HFFc6 (cell line): Measurements from ENCODE around the gene STK38L. TPM values are rescaled to one million over a fixed set of nuclear protein-coding genes. Genes with fewer than 3 reads are reported as not detected.

Experiments
- DNase-seq: peaks from one replicate; pipeline ENCODE4 v3.0.0-alpha.2; 2018
- H3K27ac Mint-ChIP-seq: 2 replicates; pipeline ENCODE4 v1.8.0; 2020; ENCODE audit warnings: mild to moderate bottlenecking, mixed read lengths
- H3K27me3 Mint-ChIP-seq: 2 replicates; pipeline ENCODE4 v1.8.0; 2021; ENCODE audit warnings: mild to moderate bottlenecking, moderate library complexity, mixed read lengths; ENCODE audit not compliant: insufficient read depth
- H3K36me3 Mint-ChIP-seq: 2 replicates; pipeline ENCODE4 v1.8.0; 2021; ENCODE audit warnings: low read depth, mixed read lengths
- H3K4me1 Mint-ChIP-seq: 2 replicates; pipeline ENCODE4 v1.8.0; 2020; ENCODE audit warnings: low read depth, mixed read lengths
- H3K4me3 Mint-ChIP-seq: 2 replicates; pipeline ENCODE4 v1.8.0; 2020; ENCODE audit warnings: mild to moderate bottlenecking, moderate library complexity, mixed read lengths
- H3K9me3 Mint-ChIP-seq: 2 replicates; pipeline ENCODE4 v1.8.0; 2020; ENCODE audit warnings: mild to moderate bottlenecking, mixed read lengths
- total RNA-seq, 6 experiments: library from RNA; stranded (reverse); fragmentation: NEBNext Ultra II Directional; extraction: Animal tissue kit (Norgen Biotek cat#: 25700); gene quantifications; 2 replicates in 1 of 6; 3 replicates in 5 of 6; pipeline ENCODE4 v1.2.3, GENCODE V29; 2021
- TF ChIP-seq, protein P1 (sequence below): fragments of 200-600 bp; sonication (generic); IDR thresholded peaks from 2 replicates; pipeline ENCODE4 v1.5.0; 2021; ENCODE audit warnings: antibody characterized with exemption, mild to moderate bottlenecking

Gene STK38L
- total RNA-seq, 6 experiments from 2014 or later = 8.2 to 12.6 (median 10.9) TPM

GRCh38 chr12:27334721-27335082 lies 90.6 kb downstream of the STK38L start:
- TF ChIP-seq, protein P1, sequence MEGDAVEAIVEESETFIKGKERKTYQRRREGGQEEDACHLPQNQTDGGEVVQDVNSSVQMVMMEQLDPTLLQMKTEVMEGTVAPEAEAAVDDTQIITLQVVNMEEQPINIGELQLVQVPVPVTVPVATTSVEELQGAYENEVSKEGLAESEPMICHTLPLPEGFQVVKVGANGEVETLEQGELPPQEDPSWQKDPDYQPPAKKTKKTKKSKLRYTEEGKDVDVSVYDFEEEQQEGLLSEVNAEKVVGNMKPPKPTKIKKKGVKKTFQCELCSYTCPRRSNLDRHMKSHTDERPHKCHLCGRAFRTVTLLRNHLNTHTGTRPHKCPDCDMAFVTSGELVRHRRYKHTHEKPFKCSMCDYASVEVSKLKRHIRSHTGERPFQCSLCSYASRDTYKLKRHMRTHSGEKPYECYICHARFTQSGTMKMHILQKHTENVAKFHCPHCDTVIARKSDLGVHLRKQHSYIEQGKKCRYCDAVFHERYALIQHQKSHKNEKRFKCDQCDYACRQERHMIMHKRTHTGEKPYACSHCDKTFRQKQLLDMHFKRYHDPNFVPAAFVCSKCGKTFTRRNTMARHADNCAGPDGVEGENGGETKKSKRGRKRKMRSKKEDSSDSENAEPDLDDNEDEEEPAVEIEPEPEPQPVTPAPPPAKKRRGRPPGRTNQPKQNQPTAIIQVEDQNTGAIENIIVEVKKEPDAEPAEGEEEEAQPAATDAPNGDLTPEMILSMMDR = no peak

DNA sequence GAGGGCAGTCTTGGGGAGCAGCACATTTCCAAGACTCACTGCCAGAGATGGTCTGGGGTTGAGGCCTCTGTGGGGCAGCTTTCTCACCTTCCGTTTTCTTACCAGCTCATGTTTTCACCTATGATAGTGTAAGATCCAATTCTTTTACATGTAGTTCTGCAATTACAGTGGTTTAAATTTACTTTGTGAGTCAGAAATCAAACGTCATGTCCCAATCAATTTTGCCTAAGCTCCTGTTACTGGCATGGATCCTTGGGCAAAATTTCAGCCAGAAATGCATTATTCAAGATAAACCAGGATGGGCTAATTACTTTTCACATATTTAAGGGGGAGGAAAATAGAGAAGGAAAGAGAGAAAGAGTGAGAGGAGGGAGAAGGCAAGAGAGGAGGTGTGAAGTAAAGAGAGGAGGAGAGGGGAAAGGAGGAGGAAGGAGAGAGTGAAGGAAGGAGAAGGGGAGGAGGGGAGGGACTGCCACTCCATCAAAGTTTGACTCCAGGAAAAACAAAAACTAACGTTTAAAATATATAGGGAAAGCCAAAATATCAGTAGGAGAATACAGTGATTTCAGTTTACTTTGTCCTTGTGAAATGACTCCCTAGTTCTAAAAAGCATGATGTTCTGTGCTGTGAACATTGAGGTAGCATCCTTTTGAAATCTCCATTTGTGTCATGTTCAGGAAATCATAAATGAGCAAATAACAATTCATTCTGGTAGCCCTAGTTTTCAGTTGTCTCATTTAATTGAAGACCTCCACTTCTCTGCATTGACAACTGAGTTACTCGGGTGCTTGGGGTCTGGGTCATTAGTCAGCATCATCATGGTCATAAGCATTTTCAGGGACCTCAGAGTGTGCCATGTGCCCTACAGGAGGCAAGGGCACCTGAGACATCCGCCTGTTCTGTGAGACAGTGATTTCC lies 91.5 kb downstream of the STK38L start:
- Mint-ChIP-seq H3K36me3 (peaks cover 21% of the 10 kb centered on the region), H3K9me3 (no peaks in the 10 kb centered on the region; the same call in 1 of the 2 replicates), H3K4me1 (peaks cover 85% of the 10 kb centered on the region), H3K27me3 (no peaks in the 10 kb centered on the region; the same call in 1 of the 2 replicates), H3K4me3 (peak overlapping the region; percentile 15; the same call in 1 of the 2 replicates), H3K27ac (peak overlapping the region; percentile 19; the same call in 1 of the 2 replicates)
- TF ChIP-seq, protein P1 = no peak
- no peak for DNase-seq

More at GRCh38 chr12:27334721-27335082, 90.6 kb downstream of the STK38L start:
- peaks cover 12% of the 10 kb centered on the region for H3K36me3 Mint-ChIP-seq
- H3K27ac Mint-ChIP-seq = no peak overlapping the region
- no peak for DNase-seq
- no peaks in the 10 kb centered on the region; the same call in 1 of the 2 replicates for H3K27me3 Mint-ChIP-seq
- peaks cover 82% of the 10 kb centered on the region for H3K4me1 Mint-ChIP-seq
- H3K4me3 Mint-ChIP-seq = no peak overlapping the region; the same call in 1 of the 2 replicates
- no peaks in the 10 kb centered on the region for H3K9me3 Mint-ChIP-seq

DNA sequence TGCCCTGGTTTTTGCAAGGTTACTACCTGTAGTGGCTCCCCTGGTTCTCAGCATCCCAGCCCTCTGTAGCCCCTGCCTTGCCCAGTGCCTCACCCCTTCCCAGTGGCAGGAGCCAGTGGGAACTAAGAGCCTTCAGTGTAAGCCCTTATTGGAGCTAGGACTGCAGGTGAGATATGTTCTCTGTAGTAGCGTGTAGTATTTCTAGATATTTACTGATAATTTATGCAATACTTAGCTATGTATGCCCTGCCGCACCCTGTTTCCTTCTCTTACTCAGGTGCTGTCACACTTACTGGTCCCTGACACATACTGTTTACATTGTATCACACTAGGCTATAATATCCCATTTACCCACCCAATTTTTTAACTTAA lies 92.2 kb downstream of the STK38L start:
- Mint-ChIP-seq H3K27ac (no peak overlapping the region), H3K36me3 (peaks cover 26% of the 10 kb centered on the region), H3K9me3 (no peaks in the 10 kb centered on the region; the same call in 1 of the 2 replicates), H3K27me3 (no peaks in the 10 kb centered on the region; the same call in 1 of the 2 replicates), H3K4me1 (peaks cover 85% of the 10 kb centered on the region), H3K4me3 (no peak overlapping the region)
- no peak for DNase-seq
- TF ChIP-seq, protein P1 = no peak

- H3K9me3 Mint-ChIP-seq = no peaks in the 10 kb centered on the region; the same call in 1 of the 2 replicates
- H3K27ac Mint-ChIP-seq = no peak overlapping the region
- no peak overlapping the region for H3K4me3 Mint-ChIP-seq
- peaks cover 85% of the 10 kb centered on the region for H3K4me1 Mint-ChIP-seq
- TF ChIP-seq, protein P1 = no peak
- peaks cover 26% of the 10 kb centered on the region for H3K36me3 Mint-ChIP-seq
- H3K27me3 Mint-ChIP-seq = no peaks in the 10 kb centered on the region; the same call in 1 of the 2 replicates
- no peak for DNase-seq
Observed at GRCh38 chr12:27337376-27337775, 93.3 kb downstream of the STK38L start.

- no peaks in the 10 kb centered on the region; the same call in 1 of the 2 replicates for H3K9me3 Mint-ChIP-seq
- H3K36me3 Mint-ChIP-seq = peaks cover 26% of the 10 kb centered on the region
- H3K27ac Mint-ChIP-seq = 0 out of 2 replicates have a peak overlapping the region, but pooled peaks have one; percentile 5
- no peak for DNase-seq
- H3K27me3 Mint-ChIP-seq = no peaks in the 10 kb centered on the region; the same call in 1 of the 2 replicates
- no peak overlapping the region for H3K4me3 Mint-ChIP-seq
- H3K4me1 Mint-ChIP-seq = peaks cover 93% of the 10 kb centered on the region
- TF ChIP-seq, protein P1 = no peak
Observed at GRCh38 chr12:27338473-27338872, 94.4 kb downstream of the STK38L start.
